Esophagus squamous epithelium (tissue), 5 donors: ENCODE data around the gene ST6GAL2. TPM values are rescaled to one million over a fixed set of nuclear protein-coding genes. Genes with fewer than 3 reads are reported as not detected.

Experiments
- DNase-seq: peaks from one replicate; lab custom pipeline; 2025; lab: John Stamatoyannopoulos, UW
- H3K27ac ChIP-seq, 4 donors: fragments of 200-600 bp; sonication (generic); one replicate each; pipeline ENCODE4 v1.5.1; 2016 to 2019; ENCODE audit warnings: mild to moderate bottlenecking in 1 of 4
- H3K27me3 ChIP-seq, 4 donors: fragments of 200-600 bp; sonication (generic); 1 replicate in 3 of 4; 2 replicates in 1 of 4; pipeline versions ENCODE4 v1.5.1 to v1.6.0; 2017 to 2021; ENCODE audit warnings: antibody characterized with exemption in 1 of 4
- H3K36me3 ChIP-seq, 3 donors: fragments of 200-600 bp; sonication (generic); one replicate each; pipeline ENCODE4 v1.5.1; 2016 to 2019
- H3K4me1 ChIP-seq, 3 donors: fragments of 200-600 bp; sonication (generic); one replicate each; pipeline ENCODE4 v1.5.1; 2017 to 2019
- H3K4me3 ChIP-seq, 4 donors: fragments of 200-600 bp; sonication (generic); 1 replicate in 3 of 4; 2 replicates in 1 of 4; pipeline ENCODE4 v1.5.1; 2016 to 2019; ENCODE audit warnings: mild to moderate bottlenecking in 2 of 4, moderate library complexity in 1 of 4
- H3K9me3 ChIP-seq, 3 donors: fragments of 200-600 bp; sonication (generic); one replicate each; pipeline ENCODE4 v1.5.1; 2016 to 2019
- POLR2A ChIP-seq, 4 donors: fragments of 450-650 bp; IDR thresholded peaks; one replicate each; pipeline ENCODE4 v1.6.1; 2017; ENCODE audit warnings: antibody characterized with exemption in 4 of 4, mild to moderate bottlenecking in 4 of 4, moderate library complexity in 3 of 4
- WGBS, 2 donors: methylation state at CpG; one replicate each; pipeline ENCODE4 v1.1.5; 2018; 5-methylcytosine and 5-hydroxymethylcytosine counted together
- intact Hi-C: fragments of 100-400 bp; cut with DNase I; formaldehyde crosslinking; loops from one replicate; pipeline ENCODE4 v1.15.0; 2022
- total RNA-seq, 4 donors: library from RNA; depleted of rRNA; stranded (reverse); fragments of >200 nt; gene quantifications; one replicate each; pipeline ENCODE4 v1.1.0, GENCODE V29; 2016
- TF ChIP-seq, protein P1 (sequence below), 6 experiments: fragments of 450-650 bp in 4 of 6; fragments of 200-600 bp in 2 of 6; sonication (generic) in 2 of 6; IDR thresholded peaks; one replicate each; pipeline ENCODE4 v1.5.1; 2016 to 2019; ENCODE audit warnings: antibody characterized with exemption in 6 of 6, mild to moderate bottlenecking in 4 of 6, moderate library complexity in 4 of 6
- donor health status: DM: yes; HTN: yes; CAD: no.

The ST6GAL2 gene
- total RNA-seq, 4 donors from 2014 or later, result 0.79 to 7.5 (median 4.4) TPM

DNA sequence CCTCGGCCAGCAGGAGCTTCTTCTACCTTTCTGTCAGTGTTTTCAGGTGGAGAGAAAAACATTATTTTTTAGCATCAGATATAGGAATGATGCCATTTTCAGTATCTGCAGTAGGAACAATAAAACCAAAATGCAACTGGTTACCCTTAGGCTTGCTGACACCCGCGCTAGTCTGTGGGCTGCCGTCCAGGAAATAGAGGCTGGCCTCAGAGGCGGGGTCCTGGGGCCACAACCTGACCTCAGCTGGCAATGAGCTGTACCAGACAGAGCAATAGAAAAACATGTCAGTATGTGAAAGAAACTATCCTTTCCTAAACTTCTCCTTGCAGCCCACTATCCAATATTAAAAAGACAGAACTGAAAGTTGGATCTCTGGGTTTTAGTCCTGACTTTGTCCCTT, 4.6 kb upstream of the ST6GAL2 start:
- Histone ChIP-seq H3K9me3 (no peaks in the 10 kb centered on the region), H3K27ac (no peak overlapping the region), H3K4me3 (no peak overlapping the region), H3K36me3 (no peaks in the 10 kb centered on the region), H3K27me3 (peaks cover 0 to 25% (median 0%) of the 10 kb centered on the region in 4 donors), H3K4me1 (peaks cover 9 to 23% (median 14%) of the 10 kb centered on the region in 3 donors)
- intact Hi-C loops, result no loop called here
- 6 to 23% methylated on average over 5 of the region's 5 CpGs for WGBS, 2 donors
- TF ChIP-seq, protein P1, sequence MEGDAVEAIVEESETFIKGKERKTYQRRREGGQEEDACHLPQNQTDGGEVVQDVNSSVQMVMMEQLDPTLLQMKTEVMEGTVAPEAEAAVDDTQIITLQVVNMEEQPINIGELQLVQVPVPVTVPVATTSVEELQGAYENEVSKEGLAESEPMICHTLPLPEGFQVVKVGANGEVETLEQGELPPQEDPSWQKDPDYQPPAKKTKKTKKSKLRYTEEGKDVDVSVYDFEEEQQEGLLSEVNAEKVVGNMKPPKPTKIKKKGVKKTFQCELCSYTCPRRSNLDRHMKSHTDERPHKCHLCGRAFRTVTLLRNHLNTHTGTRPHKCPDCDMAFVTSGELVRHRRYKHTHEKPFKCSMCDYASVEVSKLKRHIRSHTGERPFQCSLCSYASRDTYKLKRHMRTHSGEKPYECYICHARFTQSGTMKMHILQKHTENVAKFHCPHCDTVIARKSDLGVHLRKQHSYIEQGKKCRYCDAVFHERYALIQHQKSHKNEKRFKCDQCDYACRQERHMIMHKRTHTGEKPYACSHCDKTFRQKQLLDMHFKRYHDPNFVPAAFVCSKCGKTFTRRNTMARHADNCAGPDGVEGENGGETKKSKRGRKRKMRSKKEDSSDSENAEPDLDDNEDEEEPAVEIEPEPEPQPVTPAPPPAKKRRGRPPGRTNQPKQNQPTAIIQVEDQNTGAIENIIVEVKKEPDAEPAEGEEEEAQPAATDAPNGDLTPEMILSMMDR (IDR thresholded peaks at IDR 0.05), result no peak
- no peak for TF ChIP-seq POLR2A (IDR thresholded peaks at IDR 0.05)
- no peak for DNase-seq

DNA sequence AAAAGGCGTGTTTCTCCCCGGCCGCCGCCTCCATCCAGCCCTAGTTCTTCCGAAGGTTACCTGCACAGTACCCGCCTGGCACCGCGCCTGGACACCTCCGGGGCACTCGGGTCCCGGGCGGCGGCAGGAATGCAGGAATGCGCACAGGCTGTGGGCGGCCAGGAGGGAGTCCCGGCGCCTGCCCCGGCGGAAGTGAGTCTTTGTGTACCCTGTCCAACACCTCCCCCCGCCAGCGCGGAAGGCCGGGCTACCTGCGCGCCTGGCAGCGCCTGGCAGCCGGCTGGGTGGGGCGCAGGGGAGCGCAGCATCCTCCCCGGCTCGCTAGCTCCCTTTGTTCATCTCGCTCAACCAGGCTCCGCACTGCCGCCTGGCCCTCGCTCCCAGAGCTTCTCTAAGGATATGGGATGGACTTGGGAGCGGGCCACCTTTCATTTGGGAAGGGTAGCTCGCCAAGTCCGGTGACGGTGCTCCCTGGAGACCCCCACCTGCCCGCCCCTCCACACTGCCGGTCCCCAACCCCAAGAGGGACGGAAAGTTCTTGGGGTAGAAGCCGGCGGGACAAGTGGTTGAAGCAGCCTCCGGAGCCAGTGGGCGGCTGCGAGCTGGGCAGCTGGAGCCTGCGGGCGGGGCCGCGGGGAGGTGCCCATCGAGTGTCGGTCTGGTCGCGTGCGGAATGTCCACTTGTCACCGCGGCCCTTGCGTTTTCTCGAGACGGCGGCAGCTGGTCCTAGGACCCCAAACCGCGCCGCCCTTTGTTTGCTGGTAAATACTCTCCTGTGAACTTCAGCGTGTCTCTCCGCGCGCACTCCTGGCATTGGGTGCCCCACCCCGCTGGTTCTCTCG, 1.2 kb upstream of the ST6GAL2 start:
- no peak for DNase-seq
- H3K27ac ChIP-seq, result peak overlapping the region in 3 of 4 donors; percentile 44 to 71 (median 49)
- TF ChIP-seq, protein P1 (IDR thresholded peaks at IDR 0.05), result no peak
- TF ChIP-seq POLR2A (IDR thresholded peaks at IDR 0.05), result no peak
- H3K27me3 ChIP-seq, result peaks cover 0 to 43% (median 0%) of the 10 kb centered on the region in 4 donors
- 4 to 11% methylated on average over 12 to 22 of the region's 71 CpGs for whole genome bisulfite sequencing, 2 donors
- peaks cover 9 to 31% (median 14%) of the 10 kb centered on the region in 3 donors for H3K4me1 ChIP-seq
- no peaks in the 10 kb centered on the region for H3K9me3 ChIP-seq
- peak overlapping the region; percentile 42 to 74 (median 58) for H3K4me3 ChIP-seq
- intact Hi-C loops, result no loop called here
- no peaks in the 10 kb centered on the region for H3K36me3 ChIP-seq

DNA sequence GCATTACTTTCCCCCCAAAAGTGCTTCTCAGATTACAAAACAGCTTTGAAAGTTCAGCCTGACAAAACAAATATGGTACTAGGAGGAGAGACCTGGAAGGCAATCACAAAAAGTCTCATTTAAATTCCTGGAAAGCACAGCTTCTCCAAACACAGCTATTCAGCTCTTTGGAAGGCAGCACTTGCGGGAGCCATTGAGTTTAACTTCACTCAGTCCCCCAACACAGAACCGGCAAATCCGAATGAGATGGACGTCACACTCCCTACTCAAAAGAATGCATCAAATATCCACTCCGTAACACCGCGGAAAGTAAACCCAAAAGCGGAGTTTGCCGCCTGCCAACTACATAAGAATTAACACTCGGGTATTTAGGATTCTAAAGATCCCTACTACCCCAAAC, 638 bp downstream of the ST6GAL2 start:
- peaks cover 0 to 43% (median 0%) of the 10 kb centered on the region in 4 donors for H3K27me3 ChIP-seq
- 2 to 6% methylated on average over 10 of the region's 10 CpGs for WGBS, 2 donors
- intact Hi-C loops, result no loop called here
- peak overlapping the region; percentile 42 to 74 (median 58) for H3K4me3 ChIP-seq
- H3K9me3 ChIP-seq, result no peaks in the 10 kb centered on the region
- no peaks in the 10 kb centered on the region for H3K36me3 ChIP-seq
- TF ChIP-seq, protein P1 (IDR thresholded peaks at IDR 0.05), result no peak
- no peak for TF ChIP-seq POLR2A (IDR thresholded peaks at IDR 0.05)
- H3K27ac ChIP-seq, result peak overlapping the region in 1 of 4 donors; percentile 49
- H3K4me1 ChIP-seq, result peaks cover 9 to 31% (median 14%) of the 10 kb centered on the region in 3 donors
- DNase-seq, result no peak

DNA sequence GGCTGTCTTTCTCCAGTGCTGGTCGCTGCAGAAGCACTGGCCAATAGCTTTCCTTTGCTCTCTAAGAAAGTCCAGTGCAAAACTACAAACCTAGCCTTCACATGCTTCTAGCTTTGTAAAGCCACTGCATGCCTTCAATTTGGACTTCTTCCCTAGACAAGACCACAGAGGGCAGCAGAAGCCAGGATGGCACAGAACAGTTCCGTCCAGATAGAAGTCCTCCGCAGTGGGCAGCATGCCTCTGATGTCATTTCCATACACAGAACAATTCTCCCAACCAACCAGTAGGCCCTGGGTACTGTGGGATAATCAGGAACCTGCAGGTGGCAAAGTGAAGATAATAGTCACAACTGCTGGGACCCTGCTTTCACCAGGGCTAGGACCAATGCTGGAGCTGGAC, 3.3 kb downstream of the ST6GAL2 start:
- TF ChIP-seq, protein P1 (IDR thresholded peaks at IDR 0.05), result no peak
- TF ChIP-seq POLR2A (IDR thresholded peaks at IDR 0.05), result no peak
- DNase-seq, result no peak
- Histone ChIP-seq H3K4me3 (no peak overlapping the region), H3K9me3 (no peaks in the 10 kb centered on the region), H3K4me1 (peaks cover 9 to 29% (median 14%) of the 10 kb centered on the region in 3 donors), H3K36me3 (no peaks in the 10 kb centered on the region), H3K27ac (no peak overlapping the region), H3K27me3 (peaks cover 0 to 39% (median 0%) of the 10 kb centered on the region in 4 donors)
- intact Hi-C loops, result no loop called here
- 90 to 92% methylated on average over 2 of the region's 3 CpGs for WGBS, 2 donors

DNA sequence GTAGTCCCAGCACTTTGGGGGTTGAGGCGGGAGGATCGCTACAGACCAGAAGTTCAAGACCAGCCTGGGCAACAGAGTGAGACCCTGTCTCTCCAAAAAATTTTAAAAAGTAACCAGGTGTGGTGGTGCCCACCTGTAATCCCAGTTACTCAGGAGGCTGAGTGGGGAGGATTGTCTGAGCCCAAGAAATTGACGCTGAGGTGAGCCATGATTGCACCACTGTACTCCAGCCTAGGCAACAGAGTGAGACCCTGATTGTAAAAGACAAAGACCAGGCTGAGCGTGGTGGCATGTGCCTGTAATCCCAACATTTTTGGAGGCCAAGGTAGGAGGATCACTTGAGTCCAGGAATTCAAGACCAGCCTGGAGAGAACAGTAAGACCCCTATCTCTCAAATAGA, 7.8 kb downstream of the ST6GAL2 start:
- Histone ChIP-seq H3K36me3 (no peaks in the 10 kb centered on the region), H3K4me1 (no peaks in the 10 kb centered on the region), H3K27ac (no peak overlapping the region), H3K27me3 (no peaks in the 10 kb centered on the region), H3K4me3 (no peak overlapping the region), H3K9me3 (no peaks in the 10 kb centered on the region)
- 84 to 97% methylated on average over 4 of the region's 4 CpGs for WGBS, 2 donors
- intact Hi-C loops, result no loop called here
- no peak for DNase-seq
- TF ChIP-seq, protein P1 (IDR thresholded peaks at IDR 0.05), result no peak
- no peak for TF ChIP-seq POLR2A (IDR thresholded peaks at IDR 0.05)
